ENCODE data around the gene SLC10A6. TPM values are rescaled to one million over a fixed set of nuclear protein-coding genes. Genes with fewer than 3 reads are reported as not detected.
A peak's percentile ranks its signal among the peaks of the same experiment; 100 is the strongest.
"Not testable (repeated sequence)": the region's sequence is repeated elsewhere in the genome, so short reads cannot be mapped to it uniquely, and the experiment has no call there.

The SLC10A6 gene, protein sequence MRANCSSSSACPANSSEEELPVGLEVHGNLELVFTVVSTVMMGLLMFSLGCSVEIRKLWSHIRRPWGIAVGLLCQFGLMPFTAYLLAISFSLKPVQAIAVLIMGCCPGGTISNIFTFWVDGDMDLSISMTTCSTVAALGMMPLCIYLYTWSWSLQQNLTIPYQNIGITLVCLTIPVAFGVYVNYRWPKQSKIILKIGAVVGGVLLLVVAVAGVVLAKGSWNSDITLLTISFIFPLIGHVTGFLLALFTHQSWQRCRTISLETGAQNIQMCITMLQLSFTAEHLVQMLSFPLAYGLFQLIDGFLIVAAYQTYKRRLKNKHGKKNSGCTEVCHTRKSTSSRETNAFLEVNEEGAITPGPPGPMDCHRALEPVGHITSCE
- total RNA-seq (2014; rRNA removed; shearing (Covaris generic)), result not detected in 2 replicates

DNA sequence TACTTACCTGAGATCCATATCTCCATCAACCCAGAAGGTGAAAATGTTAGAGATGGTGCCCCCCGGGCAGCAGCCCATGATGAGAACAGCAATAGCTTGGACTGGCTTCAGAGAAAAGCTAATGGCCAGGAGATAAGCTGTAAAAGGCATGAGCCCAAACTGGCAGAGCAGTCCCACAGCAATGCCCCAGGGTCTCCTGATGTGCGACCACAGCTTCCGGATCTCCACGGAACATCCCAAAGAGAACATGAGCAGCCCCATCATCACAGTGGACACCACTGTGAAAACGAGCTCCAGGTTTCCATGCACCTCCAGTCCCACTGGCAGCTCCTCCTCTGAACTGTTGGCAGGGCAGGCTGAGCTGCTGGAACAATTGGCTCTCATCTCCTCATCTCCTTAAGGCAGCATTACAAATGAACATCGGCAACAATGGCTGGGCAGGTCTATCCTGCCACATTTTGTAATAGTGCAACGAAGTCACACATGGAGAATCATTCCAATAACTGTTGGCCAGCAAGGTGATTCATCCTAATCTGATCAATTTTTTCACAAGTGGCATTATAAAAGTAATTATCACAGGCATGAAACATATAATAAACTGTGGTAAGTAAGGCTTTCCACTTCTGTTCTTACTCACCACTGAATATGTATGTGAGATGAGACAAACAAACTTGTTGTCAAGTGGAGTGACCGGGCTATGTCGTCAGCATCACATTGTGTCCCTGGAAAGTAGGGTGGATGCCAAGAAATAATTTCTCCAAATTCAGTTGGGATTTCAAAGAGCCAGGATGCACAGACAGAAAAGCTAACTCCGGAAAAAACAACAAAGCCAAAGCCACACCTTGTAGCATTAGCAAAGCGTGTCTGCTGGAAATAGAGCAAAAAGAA, at the start of gene SLC10A6:
SLC10A6 (minus strand) TSS at position 653 of the 888 bp plus-strand sequence; CDS start at position 384, 269 bp downstream.
- DNase-seq (ENCODE audit: low spot score), result no peak

GRCh38 chr4:86898562-86898961, 49.4 kb upstream of the SLC10A6 start:
- DNase-seq (ENCODE audit: low spot score), result no peak

DNA sequence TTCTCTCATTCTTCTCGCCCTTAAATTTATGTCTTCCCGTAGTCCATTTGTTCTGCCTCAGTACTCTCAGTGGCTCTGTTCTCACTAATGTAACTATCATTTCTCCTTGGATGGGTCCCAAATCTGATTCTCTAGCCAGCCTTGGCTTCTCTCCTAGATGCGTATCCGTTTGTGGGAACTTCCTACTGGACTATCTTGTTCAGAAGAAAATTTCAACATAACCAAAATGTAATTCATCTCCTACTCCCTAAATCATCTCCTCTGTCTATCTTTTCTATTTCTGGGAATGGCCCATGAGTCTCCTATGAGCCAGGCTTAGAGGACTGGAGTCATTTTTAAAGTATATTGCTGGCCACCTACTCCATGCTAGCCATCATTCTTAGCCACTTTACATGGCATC, 47.4 kb upstream of the SLC10A6 start:
- DNase-seq (ENCODE audit: low spot score), result no peak

DNA sequence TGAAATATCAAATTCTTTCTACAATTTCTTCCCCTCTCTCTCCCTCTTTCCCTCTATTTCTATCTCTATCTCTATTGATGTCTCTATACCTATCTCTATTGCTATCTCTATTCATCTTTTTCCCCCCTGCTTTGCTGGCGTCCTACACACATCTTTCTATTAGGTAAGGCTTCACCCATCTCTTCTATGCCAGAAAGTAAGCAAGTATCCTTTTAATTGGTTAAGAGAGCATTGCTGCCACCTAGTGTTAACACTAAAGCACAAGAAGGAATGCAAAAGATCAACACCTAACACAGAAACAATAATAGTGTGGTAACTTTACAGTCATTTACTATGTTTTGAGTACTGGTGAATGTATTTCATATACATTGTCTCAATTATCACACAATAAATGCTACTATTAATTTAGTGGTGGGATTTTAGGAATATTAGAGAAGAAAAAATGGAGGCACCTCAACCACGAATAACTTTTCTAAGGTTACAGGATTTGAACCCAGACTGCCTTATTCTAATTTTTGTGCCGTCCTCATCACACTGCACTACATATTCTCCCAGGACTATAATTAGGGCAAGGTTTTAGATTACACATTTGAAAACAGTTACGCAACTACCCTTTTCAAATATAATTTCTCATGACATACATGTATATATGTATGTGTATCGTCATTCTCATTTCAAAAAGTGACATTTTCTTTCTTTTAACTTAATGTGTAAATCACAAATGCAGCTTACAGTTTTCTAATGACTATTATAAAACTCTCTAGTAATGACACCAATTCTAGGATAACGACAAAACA, 46.7 kb upstream of the SLC10A6 start:
- peak; percentile 68 for DNase-seq (ENCODE audit: low spot score)

GRCh38 chr4:86894455-86894854, 45.3 kb upstream of the SLC10A6 start:
- peak; percentile 40 for DNase-seq (ENCODE audit: low spot score)

- DNase-seq (ENCODE audit: low spot score), result no peak
Observed at GRCh38 chr4:86893136-86893535, 44.0 kb upstream of the SLC10A6 start.

GRCh38 chr4:86892636-86892960, 43.4 kb upstream of the SLC10A6 start:
- DNase-seq (ENCODE audit: low spot score), result peak; percentile 6

DNA sequence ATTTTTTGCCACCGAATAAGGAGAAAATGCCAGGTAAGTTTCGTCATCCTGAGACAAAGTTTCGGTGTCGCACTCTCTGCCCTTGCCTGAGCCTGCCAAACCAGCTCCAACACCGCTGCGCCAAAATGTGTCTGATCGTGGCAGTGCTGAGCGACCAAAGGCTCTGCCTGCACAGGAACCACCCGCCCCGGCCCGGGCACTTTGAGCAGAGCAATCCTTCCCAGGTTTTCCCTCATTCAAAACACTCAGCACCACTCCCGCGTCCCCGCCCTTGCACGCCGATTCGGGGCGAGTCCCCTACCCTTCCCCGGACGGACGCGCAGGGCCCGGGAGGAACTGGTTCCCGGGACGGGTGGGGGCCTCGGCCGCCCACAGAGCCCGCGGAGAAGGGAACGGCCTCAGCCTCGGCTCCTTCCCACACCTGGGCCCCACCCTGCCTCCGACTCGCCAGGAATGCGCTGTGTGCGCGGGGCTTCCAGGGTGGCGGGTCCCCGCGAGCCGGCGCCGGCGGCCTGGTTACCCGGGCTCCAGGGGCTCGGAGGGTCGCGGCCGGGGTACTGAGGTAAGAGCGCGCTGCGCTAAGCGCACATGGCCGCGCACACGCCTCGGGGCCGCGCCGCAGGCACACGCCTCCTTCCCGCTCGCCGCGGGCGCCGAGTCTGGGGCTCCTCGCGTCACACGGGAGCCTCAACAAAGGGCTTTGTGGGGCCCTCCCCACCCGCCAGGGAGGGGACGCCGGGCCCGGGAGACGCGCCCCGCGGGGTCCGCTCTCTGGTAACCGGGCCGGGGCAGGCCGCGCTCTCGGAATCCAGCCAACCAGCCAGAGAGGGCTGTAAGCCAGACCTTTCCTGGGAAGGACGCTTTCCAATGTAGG, 42.8 kb upstream of the SLC10A6 start, which contains the start of gene C4orf36:
C4orf36 (minus strand) TSS at position 661 of the 874 bp plus-strand sequence. CDS start 902 bp downstream, outside the sequence.
- DNase-seq (ENCODE audit: low spot score), result peak; percentile 49

DNA sequence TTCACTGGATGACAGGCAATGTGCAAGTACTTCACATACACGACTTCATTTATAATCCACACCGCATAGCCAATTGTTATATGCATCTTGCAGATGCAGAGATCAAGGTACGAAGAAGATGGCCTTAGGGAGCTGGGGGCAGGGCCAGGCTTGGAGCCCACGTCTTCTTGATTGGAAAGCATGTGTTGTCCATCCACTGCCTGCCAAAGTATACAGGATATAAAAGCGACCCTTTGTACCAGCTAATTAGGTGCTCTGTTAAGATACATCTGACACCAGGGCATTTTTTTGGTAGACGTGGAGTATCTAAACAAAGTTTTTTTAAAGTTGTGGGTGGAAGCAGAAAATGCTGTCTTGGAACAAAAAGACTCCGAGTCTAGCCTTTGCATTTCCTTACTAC, 41.6 kb upstream of the SLC10A6 start:
- DNase-seq (ENCODE audit: low spot score), result no peak

DNA sequence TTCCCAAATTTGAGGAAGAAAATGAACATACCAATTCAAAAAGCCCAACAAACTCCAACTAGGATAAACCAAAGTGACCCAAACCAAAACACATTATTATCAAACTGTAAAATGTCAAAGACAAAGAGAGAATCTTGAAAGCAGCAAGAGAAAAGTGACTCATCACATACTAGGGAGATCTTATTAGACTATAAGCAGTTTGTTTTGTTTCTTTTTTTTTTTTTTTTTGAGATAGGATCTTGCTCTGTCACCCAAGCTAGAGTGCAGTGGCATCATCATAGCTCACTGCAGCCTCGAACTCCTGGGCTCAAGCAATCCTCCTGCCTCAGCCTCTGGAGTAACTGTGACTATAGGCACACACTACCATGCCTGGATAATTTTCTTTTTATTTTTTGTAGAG, 30.5 kb upstream of the SLC10A6 start:
- no peak for DNase-seq (ENCODE audit: low spot score)

DNA sequence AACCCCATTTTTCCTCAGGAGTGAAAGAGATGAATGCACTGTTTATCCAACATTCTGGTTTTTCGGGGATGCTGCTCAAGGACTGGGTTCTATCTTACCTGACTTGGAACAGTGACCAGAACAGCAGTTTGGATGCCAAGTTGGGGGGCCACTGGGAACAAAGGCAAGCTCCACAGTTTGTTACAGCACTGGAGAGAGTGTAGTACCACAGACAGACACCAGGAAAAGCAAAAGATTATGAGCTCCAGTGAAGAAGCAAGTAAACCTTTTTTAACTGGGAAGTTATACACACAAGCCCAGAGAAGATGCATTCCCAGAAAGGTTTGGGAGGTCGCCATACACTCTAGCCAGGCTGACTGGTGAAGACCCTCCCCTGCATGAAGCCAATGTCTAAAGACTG, 29.5 kb upstream of the SLC10A6 start:
- no peak for DNase-seq (ENCODE audit: low spot score)

DNA sequence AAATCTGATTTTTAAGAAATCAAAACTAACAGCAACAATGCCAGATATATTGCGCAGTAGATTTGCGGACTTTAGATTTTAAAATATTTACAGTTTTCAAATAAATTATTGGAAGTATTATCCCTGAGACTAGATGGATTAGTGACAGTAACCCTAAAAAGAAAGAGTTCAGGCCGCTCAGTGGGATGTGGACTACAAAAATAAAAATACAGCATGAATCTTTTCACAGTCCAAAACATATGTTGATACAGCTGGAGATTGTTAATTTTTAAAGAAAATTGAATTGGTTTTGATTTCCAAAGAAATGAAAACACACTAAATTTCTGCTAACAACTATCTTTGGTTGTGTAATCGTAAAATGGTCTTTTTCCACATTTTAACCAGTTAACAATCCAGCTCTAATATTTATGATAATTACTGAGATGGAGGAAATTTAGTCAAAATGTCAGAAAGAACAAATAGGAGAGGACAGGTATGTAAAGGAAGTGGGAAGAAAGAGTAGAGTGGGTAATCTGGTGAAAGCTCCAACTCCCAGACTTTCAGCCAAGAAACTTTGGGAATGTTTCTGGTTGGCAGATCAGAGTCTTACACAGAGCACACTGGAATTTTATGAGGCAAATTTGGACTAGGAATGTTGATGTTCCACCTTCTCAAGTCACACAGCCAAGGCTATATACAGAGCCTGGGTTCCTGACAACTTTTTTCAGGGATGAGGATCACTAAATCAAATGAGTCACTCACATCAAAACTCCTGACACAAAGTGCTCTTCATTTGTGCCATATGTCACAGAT, 27.9 kb upstream of the SLC10A6 start:
- no peak for DNase-seq (ENCODE audit: low spot score)

GRCh38 chr4:86875436-86875835, 26.3 kb upstream of the SLC10A6 start:
- DNase-seq (ENCODE audit: low spot score), result not testable (repeated sequence)

DNA sequence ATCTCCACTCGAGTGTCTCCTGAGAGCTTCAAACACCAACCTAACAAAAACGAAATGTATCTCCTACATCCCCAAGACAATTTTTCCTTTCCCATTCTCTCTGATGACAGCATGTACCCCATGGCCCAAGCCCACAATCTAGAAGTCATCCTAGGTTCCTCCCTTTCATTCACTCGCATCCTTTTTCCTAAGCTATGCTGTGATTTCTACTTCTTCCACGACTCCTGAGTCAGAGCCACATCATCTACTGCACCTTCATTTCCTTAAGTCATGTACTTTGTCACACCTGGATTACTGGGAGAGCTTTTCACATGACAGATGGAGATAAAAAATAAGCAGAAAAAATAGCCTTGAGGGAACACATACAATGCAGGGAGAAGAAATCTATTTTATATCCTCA, 23.0 kb upstream of the SLC10A6 start:
- no peak for DNase-seq (ENCODE audit: low spot score)

- DNase-seq (ENCODE audit: low spot score), result no peak
Observed at GRCh38 chr4:86870442-86871069, 21.4 kb upstream of the SLC10A6 start.

DNA sequence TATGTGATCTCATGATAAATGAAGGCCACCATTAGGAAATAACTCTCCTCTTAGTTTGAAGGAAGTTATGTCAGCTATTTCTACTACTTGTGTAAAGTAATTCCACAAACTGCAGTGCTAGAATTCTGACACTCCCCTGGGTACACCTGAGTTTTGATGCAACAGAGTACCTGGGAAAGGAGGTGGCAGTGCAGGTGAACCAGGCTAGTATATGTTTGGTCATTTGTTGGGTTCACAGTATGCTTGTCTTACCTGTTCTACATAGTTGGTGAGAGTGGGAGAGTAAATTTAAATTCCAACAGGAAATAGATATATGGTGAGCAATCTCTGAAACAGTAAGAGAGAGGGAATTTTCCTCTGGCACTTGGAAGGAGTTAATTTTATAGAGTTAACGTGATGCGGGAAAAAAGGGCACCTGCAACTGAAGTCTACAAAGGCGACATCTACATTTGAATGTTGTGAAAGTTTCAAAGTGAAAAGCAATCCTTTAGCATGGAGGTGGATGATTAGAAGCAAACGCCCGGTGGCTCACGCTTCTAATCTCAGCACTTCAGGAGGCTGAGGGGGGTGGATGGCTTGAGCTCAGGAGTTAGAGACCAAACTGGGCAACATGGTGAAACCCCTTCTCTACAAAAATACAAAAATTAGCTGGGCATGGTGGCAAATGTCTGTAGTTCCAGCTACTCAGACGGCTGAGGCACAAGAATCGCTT, 8.3 kb upstream of the SLC10A6 start:
- no peak for DNase-seq (ENCODE audit: low spot score)

DNA sequence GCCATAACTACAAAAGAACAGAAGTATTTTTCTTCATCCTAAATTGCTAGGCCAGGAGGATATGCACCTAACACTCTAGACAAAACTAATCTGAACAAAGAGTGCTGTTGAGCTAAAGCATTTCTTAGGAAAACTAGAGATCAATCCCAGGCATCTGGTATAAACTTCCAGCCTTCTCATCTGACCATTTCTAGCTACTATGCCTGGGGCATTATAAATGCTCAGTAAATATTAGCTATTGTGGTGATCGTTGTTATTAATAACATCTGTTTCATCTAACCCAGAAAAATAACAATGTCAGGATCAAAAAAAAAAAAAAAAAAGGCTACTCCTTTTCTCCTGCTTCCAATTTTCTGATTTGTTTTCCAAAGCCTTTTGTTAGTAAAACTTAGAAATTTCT, 7.7 kb upstream of the SLC10A6 start:
- DNase-seq (ENCODE audit: low spot score), result no peak

- peak; percentile 60 for DNase-seq (ENCODE audit: low spot score)
Observed at GRCh38 chr4:86855572-86855971, 6.4 kb upstream of the SLC10A6 start.

DNA sequence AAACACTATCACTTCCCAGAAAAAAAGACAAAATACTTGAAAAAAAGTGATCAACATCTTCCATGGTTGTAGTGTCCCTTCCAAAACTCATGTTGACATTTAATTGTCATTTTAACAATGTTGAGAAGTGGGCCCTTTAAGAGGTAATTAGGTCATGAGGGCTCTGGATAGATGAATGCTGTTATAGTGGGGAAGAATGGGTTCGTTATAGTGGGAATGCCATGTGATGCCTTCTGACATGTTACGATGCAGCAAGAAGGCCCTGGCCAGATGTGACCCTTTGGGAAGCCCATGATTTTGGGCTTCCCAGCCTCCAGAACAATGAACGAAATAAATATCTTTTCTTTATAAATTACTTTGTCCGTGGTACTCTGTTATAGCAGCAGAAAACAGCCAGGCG, 4.0 kb upstream of the SLC10A6 start:
- DNase-seq (ENCODE audit: low spot score), result no peak

Data from A172 (cell line).